Small intestine (tissue), 7 donors: Measurements from ENCODE around the gene BAHD1. TPM values are rescaled to one million over a fixed set of nuclear protein-coding genes. Genes with fewer than 3 reads are reported as not detected.

Experiments
- DNase-seq, 2 donors: peaks; one replicate each; pipeline versions ENCODE4 v3.0.0 to v3.0.0-alpha.2; 2013
- FAIRE-seq: peaks from 2 replicates; lab custom pipeline; 2012; peaks lifted over from hg19 to GRCh38; lab: Jason Lieb, UNC
- H3K27ac ChIP-seq, 3 donors: one replicate each; pipeline ENCODE4 v1.5.1; 2013; ENCODE audit warnings: low read length in 2 of 3, mild to moderate bottlenecking in 2 of 3, control low read depth in 1 of 3, inconsistent platforms in 1 of 3, low read depth in 1 of 3, moderate library complexity in 1 of 3
- H3K27me3 ChIP-seq, 3 donors: one replicate each; pipeline ENCODE4 v1.6.1; 2013; ENCODE audit warnings: low read length in 3 of 3, inconsistent platforms in 1 of 3; ENCODE audit not compliant: control insufficient read depth in 3 of 3, insufficient read depth in 3 of 3
- H3K36me3 ChIP-seq, 3 donors: one replicate each; pipeline ENCODE4 v1.6.1; 2013; ENCODE audit warnings: low read length in 3 of 3, inconsistent platforms in 1 of 3, low read depth in 1 of 3, mild to moderate bottlenecking in 1 of 3, moderate library complexity in 1 of 3; ENCODE audit not compliant: control insufficient read depth in 3 of 3, insufficient read depth in 2 of 3
- H3K4me1 ChIP-seq, 3 donors: one replicate each; pipeline ENCODE4 v1.6.1; 2013; ENCODE audit warnings: low read length in 2 of 3, inconsistent platforms in 1 of 3, low read depth in 1 of 3, mild to moderate bottlenecking in 1 of 3, moderate library complexity in 1 of 3; ENCODE audit not compliant: control insufficient read depth in 3 of 3, insufficient read depth in 2 of 3
- H3K4me3 ChIP-seq, 3 donors: one replicate each; pipeline ENCODE4 v1.5.1; 2013; ENCODE audit warnings: low read length in 3 of 3, control low read depth in 1 of 3, inconsistent platforms in 1 of 3, low read depth in 1 of 3, mild to moderate bottlenecking in 1 of 3, moderate library complexity in 1 of 3
- H3K9me3 ChIP-seq, 2 donors: one replicate each; pipeline ENCODE4 v1.6.1; 2013; ENCODE audit warnings: low read depth in 1 of 2, low read length in 1 of 2; ENCODE audit not compliant: control insufficient read depth in 2 of 2, insufficient read depth in 1 of 2
- WGBS, 3 donors: extraction: QIAGEN DNeasy Blood & Tissue Kit; methylation state at CpG; one replicate each; pipeline ENCODE4 v1.1.7; 2013; 5-methylcytosine and 5-hydroxymethylcytosine counted together
- polyA plus RNA-seq, 4 donors: library from polyadenylated mRNA; stranded (reverse) in 3 of 4; unstranded in 1 of 4; fragments of 200-250 nt in 3 of 4; fragments of 120-200 nt in 1 of 4; gene quantifications; one replicate each; pipeline versions ENCODE4 v1.2.1 to v1.2.3, GENCODE V29; 2013
- donor health status: healthy with polysubstance abuse.
- donor health status: control.
- donor health status: control.
- donor health status: Bipolar disorder and iron deficiency.
- donor health status: healthy.

The BAHD1 gene
- polyA plus RNA-seq, 4 donors = 10.7 to 32.5 (median 12.5) TPM

GRCh38 chr15:40438712-40439111, 2.0 kb upstream of the BAHD1 start:
- peaks cover 0 to 2% (median 0%) of the 10 kb centered on the region in 3 donors for H3K36me3 ChIP-seq
- DNase-seq (no peak), FAIRE-seq (no peak)
- H3K9me3 ChIP-seq = no peaks in the 10 kb centered on the region
- peaks cover 3 to 54% (median 6%) of the 10 kb centered on the region in 3 donors for H3K4me1 ChIP-seq
- H3K27ac ChIP-seq = no peak overlapping the region
- peaks cover 0 to 60% (median 12%) of the 10 kb centered on the region in 3 donors for H3K27me3 ChIP-seq
- no peak overlapping the region for H3K4me3 ChIP-seq
- 59 to 67% (median 65%) methylated on average over 12 of the region's 12 CpGs for WGBS, 3 donors

- peak overlapping the region in 2 of 3 donors; percentile 58 to 95 for H3K4me3 ChIP-seq
- peaks cover 0 to 59% (median 12%) of the 10 kb centered on the region in 3 donors for H3K27me3 ChIP-seq
- peaks cover 0 to 2% (median 0%) of the 10 kb centered on the region in 3 donors for H3K36me3 ChIP-seq
- DNase-seq (peak in 1 of 2 donors; percentile 48), FAIRE-seq (no peak)
- no peak overlapping the region for H3K27ac ChIP-seq
- H3K4me1 ChIP-seq = peaks cover 3 to 54% (median 6%) of the 10 kb centered on the region in 3 donors
- WGBS, 3 donors = 6 to 13% (median 10%) methylated on average over 15 of the region's 15 CpGs
- no peaks in the 10 kb centered on the region for H3K9me3 ChIP-seq
These were observed 1.2 kb upstream of the BAHD1 start for GRCh38 chr15:40439461-40439959.

- DNase-seq (peak; percentile 38 to 71), FAIRE-seq (no peak)
- Histone ChIP-seq H3K9me3 (no peaks in the 10 kb centered on the region), H3K36me3 (peaks cover 0 to 2% (median 0%) of the 10 kb centered on the region in 3 donors), H3K4me3 (peak overlapping the region; percentile 27 to 95 (median 58)), H3K27ac (no peak overlapping the region), H3K4me1 (peaks cover 7 to 58% (median 9%) of the 10 kb centered on the region in 3 donors), H3K27me3 (peaks cover 0 to 52% (median 12%) of the 10 kb centered on the region in 3 donors)
- 0 to 1% (median 1%) methylated on average over 25 to 35 of the region's 35 CpGs for WGBS, 3 donors
These were observed 602 bp upstream of the BAHD1 start for GRCh38 chr15:40439960-40440742.

- Histone ChIP-seq H3K27ac (peak overlapping the region in 1 of 3 donors; percentile 47), H3K27me3 (peaks cover 0 to 36% (median 3%) of the 10 kb centered on the region in 3 donors), H3K36me3 (peaks cover 0 to 5% (median 0%) of the 10 kb centered on the region in 3 donors), H3K4me3 (peak overlapping the region; percentile 81 to 95 (median 87)), H3K9me3 (no peaks in the 10 kb centered on the region), H3K4me1 (peaks cover 6 to 53% (median 7%) of the 10 kb centered on the region in 3 donors)
- 0 to 1% (median 1%) methylated on average over 56 to 119 of the region's 119 CpGs for WGBS, 3 donors
- FAIRE-seq (no peak), DNase-seq (peak; percentile 30 to 80)
These were observed 1.1 kb downstream of the BAHD1 start for GRCh38 chr15:40441565-40442531.

DNA sequence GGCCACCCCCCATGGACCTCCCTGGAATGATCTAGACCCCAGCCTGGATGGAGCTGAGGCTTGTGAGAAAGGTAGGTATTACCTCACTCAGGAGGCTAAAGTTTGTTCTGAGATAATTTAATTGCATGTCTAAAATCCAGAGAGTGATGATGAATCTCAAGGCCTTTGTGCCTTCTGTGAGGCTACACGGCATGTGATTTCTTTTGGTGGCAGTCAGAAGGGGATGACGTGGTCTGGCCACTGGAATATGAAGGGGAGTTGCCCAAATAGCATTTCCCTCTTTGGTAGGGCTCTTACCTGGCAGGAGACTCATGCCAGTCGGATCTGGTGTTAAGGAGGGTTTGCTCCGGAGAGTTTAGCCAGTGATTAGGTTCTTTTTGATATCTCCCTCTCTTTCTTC, 2.5 kb downstream of the BAHD1 start:
- DNase-seq = no peak
- Histone ChIP-seq H3K4me3 (no peak overlapping the region), H3K27ac (no peak overlapping the region), H3K36me3 (peaks cover 0 to 6% (median 0%) of the 10 kb centered on the region in 3 donors), H3K9me3 (no peaks in the 10 kb centered on the region), H3K27me3 (peaks cover 0 to 22% (median 0%) of the 10 kb centered on the region in 3 donors), H3K4me1 (peaks cover 6 to 46% (median 7%) of the 10 kb centered on the region in 3 donors)
- FAIRE-seq = no peak
- WGBS, 3 donors = 70 to 83% (median 73%) methylated on average over 4 of the region's 4 CpGs

DNA sequence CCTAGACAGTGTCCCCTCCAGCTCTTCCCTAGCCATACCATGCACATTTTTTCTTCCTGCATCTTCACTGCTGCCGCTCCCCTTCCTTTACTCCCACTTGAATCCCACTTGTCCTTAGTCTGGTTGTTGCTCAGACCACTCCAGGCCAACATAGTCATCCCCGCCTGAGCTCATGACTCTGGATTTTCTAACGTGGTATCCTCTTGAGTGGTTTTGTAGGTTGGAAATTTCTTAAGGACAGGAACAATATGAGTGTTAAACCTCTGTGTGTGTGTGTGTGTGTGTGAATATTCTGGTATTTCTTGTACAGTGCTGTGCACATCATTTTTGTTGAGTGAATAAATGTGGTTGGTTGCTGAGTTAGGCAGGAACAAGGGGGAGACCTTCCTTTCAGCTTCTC, 3.1 kb downstream of the BAHD1 start:
- Histone ChIP-seq H3K27ac (no peak overlapping the region), H3K4me1 (peaks cover 6 to 42% (median 7%) of the 10 kb centered on the region in 3 donors), H3K36me3 (peaks cover 0 to 8% (median 0%) of the 10 kb centered on the region in 3 donors), H3K4me3 (no peak overlapping the region), H3K9me3 (no peaks in the 10 kb centered on the region), H3K27me3 (peaks cover 0 to 16% (median 0%) of the 10 kb centered on the region in 3 donors)
- no peak for DNase-seq
- WGBS, 3 donors = 80 to 85% (median 81%) methylated on average over 3 of the region's 3 CpGs
- no peak for FAIRE-seq

GRCh38 chr15:40444736-40445135, 4.0 kb downstream of the BAHD1 start:
- Histone ChIP-seq H3K36me3 (peaks cover 0 to 8% (median 0%) of the 10 kb centered on the region in 3 donors), H3K4me1 (peaks cover 6 to 34% (median 7%) of the 10 kb centered on the region in 3 donors), H3K27me3 (peaks cover 0 to 7% (median 0%) of the 10 kb centered on the region in 3 donors), H3K4me3 (no peak overlapping the region), H3K9me3 (no peaks in the 10 kb centered on the region), H3K27ac (no peak overlapping the region)
- FAIRE-seq (no peak), DNase-seq (no peak)
- WGBS, 3 donors = 80 to 90% (median 85%) methylated on average over 5 of the region's 5 CpGs
